ENCODE measurements around the gene CTDSPL2.

DNA sequence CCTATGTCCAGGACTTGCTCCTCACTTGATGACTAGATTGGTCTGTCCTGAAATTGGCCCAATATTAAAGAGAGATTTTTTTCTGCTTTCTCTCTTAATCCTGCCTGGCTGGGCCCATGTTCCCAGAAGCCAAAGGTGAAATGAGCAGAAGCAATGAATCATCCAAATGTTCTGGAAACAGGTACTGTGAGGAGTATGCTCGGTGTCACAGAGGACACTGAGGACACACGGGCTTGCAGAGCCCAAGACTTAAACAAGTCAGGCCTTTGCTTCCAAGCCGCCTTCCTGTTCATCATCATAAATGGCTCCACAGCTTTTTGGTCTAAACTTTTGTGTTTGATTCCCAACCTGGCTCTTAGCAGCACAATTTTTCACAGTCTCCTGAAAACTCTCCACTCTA, 140.9 kb downstream of the CTDSPL2 start:
- TF ChIP-seq MXI1 (conservative IDR thresholded peaks at IDR 0.05; ENCODE audit: poor library complexity, severe bottlenecking) (no peak), EZH2 (IDR thresholded peaks at IDR 0.05; ENCODE audit: borderline replicate concordance, insufficient read depth, low read length, poor library complexity, severe bottlenecking) (no peak)
- TF ChIP-seq, protein P1, sequence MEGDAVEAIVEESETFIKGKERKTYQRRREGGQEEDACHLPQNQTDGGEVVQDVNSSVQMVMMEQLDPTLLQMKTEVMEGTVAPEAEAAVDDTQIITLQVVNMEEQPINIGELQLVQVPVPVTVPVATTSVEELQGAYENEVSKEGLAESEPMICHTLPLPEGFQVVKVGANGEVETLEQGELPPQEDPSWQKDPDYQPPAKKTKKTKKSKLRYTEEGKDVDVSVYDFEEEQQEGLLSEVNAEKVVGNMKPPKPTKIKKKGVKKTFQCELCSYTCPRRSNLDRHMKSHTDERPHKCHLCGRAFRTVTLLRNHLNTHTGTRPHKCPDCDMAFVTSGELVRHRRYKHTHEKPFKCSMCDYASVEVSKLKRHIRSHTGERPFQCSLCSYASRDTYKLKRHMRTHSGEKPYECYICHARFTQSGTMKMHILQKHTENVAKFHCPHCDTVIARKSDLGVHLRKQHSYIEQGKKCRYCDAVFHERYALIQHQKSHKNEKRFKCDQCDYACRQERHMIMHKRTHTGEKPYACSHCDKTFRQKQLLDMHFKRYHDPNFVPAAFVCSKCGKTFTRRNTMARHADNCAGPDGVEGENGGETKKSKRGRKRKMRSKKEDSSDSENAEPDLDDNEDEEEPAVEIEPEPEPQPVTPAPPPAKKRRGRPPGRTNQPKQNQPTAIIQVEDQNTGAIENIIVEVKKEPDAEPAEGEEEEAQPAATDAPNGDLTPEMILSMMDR (IDR thresholded peaks at IDR 0.05; ENCODE audit: poor library complexity, severe bottlenecking), result no peak

Data from neural cell (in vitro differentiated cells).